Nephron progenitor cell (in vitro differentiated cells): ENCODE measurements around the gene PRRG1.

Source experiments
- DNase-seq: peaks from one replicate; pipeline ENCODE4 v3.0.0; 2021
- H3K27ac Mint-ChIP-seq: 2 replicates; pipeline ENCODE4 v1.8.0; 2021; ENCODE audit warnings: mild to moderate bottlenecking, moderate library complexity, mixed read lengths
- H3K27me3 Mint-ChIP-seq: 2 replicates; pipeline ENCODE4 v1.8.0; 2021; ENCODE audit warnings: mild to moderate bottlenecking, low read depth, mixed read lengths; ENCODE audit not compliant: poor library complexity
- H3K36me3 Mint-ChIP-seq: 2 replicates; pipeline ENCODE4 v1.8.0; 2021; ENCODE audit warnings: low read depth, mixed read lengths
- H3K4me1 Mint-ChIP-seq: 2 replicates; pipeline ENCODE4 v1.8.0; 2021; ENCODE audit warnings: mixed read lengths
- H3K4me3 Mint-ChIP-seq: 2 replicates; pipeline ENCODE4 v1.8.0; 2021; ENCODE audit warnings: mild to moderate bottlenecking, moderate library complexity, mixed read lengths
- H3K9me3 Mint-ChIP-seq: 2 replicates; pipeline ENCODE4 v1.8.0; 2021; ENCODE audit warnings: mild to moderate bottlenecking, moderate library complexity, mixed read lengths
- TF ChIP-seq, protein P1 (sequence below): fragments of 200-600 bp; sonication (generic); IDR thresholded peaks from 2 replicates; pipeline ENCODE4 v1.5.0; 2021; ENCODE audit warnings: antibody characterized with exemption

The PRRG1 gene

DNA sequence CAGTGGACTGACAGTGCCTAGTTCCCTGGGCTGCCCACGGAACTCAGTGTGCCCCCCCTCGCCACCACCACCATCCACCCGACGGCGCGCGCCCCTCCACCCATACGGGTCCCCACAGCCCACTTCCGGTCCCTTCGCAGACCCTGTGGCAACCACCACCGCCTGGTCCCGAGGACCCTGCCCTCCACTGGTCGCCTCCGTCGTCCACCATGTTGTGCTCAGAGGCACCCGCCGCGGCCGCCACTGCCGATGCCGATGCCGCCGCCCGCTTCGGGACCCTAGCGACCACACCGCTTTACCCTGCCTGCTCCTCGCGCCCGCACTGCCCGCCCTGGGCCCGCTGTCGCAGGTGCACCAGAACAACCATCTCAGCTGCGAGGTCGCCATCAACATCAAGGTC is 155.8 kb downstream of the PRRG1 start:
- no peak overlapping the region for H3K27ac Mint-ChIP-seq
- H3K4me3 Mint-ChIP-seq = no peak overlapping the region
- no peaks in the 10 kb centered on the region for H3K4me1 Mint-ChIP-seq
- H3K9me3 Mint-ChIP-seq = peaks cover 47% of the 10 kb centered on the region
- no peaks in the 10 kb centered on the region for H3K27me3 Mint-ChIP-seq
- no peaks in the 10 kb centered on the region for H3K36me3 Mint-ChIP-seq
- TF ChIP-seq, protein P1, sequence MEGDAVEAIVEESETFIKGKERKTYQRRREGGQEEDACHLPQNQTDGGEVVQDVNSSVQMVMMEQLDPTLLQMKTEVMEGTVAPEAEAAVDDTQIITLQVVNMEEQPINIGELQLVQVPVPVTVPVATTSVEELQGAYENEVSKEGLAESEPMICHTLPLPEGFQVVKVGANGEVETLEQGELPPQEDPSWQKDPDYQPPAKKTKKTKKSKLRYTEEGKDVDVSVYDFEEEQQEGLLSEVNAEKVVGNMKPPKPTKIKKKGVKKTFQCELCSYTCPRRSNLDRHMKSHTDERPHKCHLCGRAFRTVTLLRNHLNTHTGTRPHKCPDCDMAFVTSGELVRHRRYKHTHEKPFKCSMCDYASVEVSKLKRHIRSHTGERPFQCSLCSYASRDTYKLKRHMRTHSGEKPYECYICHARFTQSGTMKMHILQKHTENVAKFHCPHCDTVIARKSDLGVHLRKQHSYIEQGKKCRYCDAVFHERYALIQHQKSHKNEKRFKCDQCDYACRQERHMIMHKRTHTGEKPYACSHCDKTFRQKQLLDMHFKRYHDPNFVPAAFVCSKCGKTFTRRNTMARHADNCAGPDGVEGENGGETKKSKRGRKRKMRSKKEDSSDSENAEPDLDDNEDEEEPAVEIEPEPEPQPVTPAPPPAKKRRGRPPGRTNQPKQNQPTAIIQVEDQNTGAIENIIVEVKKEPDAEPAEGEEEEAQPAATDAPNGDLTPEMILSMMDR = no peak
- no peak for DNase-seq
